Measurements from ENCODE around the gene CEP72.

CEP72 gene

GRCh38 chr5:660491-661030 lies 48.4 kb downstream of the CEP72 start:
- Histone ChIP-seq H3K27ac (ENCODE audit: low read depth, low read length, poor library complexity, severe bottlenecking) (no peak overlapping the region), H3K79me2 (ENCODE audit: insufficient read depth, low read length) (no peaks in the 10 kb centered on the region), H3K4me2 (ENCODE audit: low read length) (no peak overlapping the region), H3K36me3 (ENCODE audit: insufficient read depth, low read length) (peaks cover 51% of the 10 kb centered on the region), H3K9me2 (ENCODE audit: low read depth, low read length) (no peaks in the 10 kb centered on the region), H3K9me3 (ENCODE audit: low read length) (no peaks in the 10 kb centered on the region), H3K4me1 (ENCODE audit: insufficient read depth, low read length, severe bottlenecking) (no peaks in the 10 kb centered on the region), H3K27me3 (ENCODE audit: insufficient read depth, low read length) (no peaks in the 10 kb centered on the region), H2AFZ (ENCODE audit: low read length) (no peak overlapping the region), H3K4me3 (ENCODE audit: low read depth, low read length, poor library complexity, severe bottlenecking) (no peak overlapping the region), H3F3A (ENCODE audit: insufficient read depth, low read length) (no peaks in the 10 kb centered on the region), H3K9ac (ENCODE audit: low read length) (no peak overlapping the region), H4K20me1 (ENCODE audit: insufficient read depth, low read length) (no peaks in the 10 kb centered on the region)
- no peak for TF ChIP-seq CTCF (IDR thresholded peaks at IDR 0.05; ENCODE audit: low read length)
- no peak for TF ChIP-seq EZH2 (IDR thresholded peaks at IDR 0.05; ENCODE audit: borderline replicate concordance, low read length)

- Histone ChIP-seq H2AFZ (ENCODE audit: low read length) (no peak overlapping the region), H4K20me1 (ENCODE audit: insufficient read depth, low read length) (no peaks in the 10 kb centered on the region), H3F3A (ENCODE audit: insufficient read depth, low read length) (no peaks in the 10 kb centered on the region), H3K27me3 (ENCODE audit: insufficient read depth, low read length) (no peaks in the 10 kb centered on the region), H3K36me3 (ENCODE audit: insufficient read depth, low read length) (peaks cover 47% of the 10 kb centered on the region), H3K27ac (ENCODE audit: low read depth, low read length, poor library complexity, severe bottlenecking) (no peak overlapping the region), H3K9ac (ENCODE audit: low read length) (no peak overlapping the region), H3K9me3 (ENCODE audit: low read length) (no peaks in the 10 kb centered on the region), H3K4me1 (ENCODE audit: insufficient read depth, low read length, severe bottlenecking) (no peaks in the 10 kb centered on the region), H3K9me2 (ENCODE audit: low read depth, low read length) (no peaks in the 10 kb centered on the region), H3K79me2 (ENCODE audit: insufficient read depth, low read length) (no peaks in the 10 kb centered on the region), H3K4me3 (ENCODE audit: low read depth, low read length, poor library complexity, severe bottlenecking) (no peak overlapping the region), H3K4me2 (ENCODE audit: low read length) (no peak overlapping the region)
- TF ChIP-seq CTCF (IDR thresholded peaks at IDR 0.05; ENCODE audit: low read length) (no peak), EZH2 (IDR thresholded peaks at IDR 0.05; ENCODE audit: borderline replicate concordance, low read length) (no peak)
Measured at GRCh38 chr5:661891-662750, 50.0 kb downstream of the CEP72 start.

GRCh38 chr5:662751-663435 lies 50.8 kb downstream of the CEP72 start:
- Histone ChIP-seq H3K4me2 (ENCODE audit: low read length) (no peak overlapping the region), H2AFZ (ENCODE audit: low read length) (no peak overlapping the region), H4K20me1 (ENCODE audit: insufficient read depth, low read length) (no peaks in the 10 kb centered on the region), H3K9me2 (ENCODE audit: low read depth, low read length) (no peaks in the 10 kb centered on the region), H3K9me3 (ENCODE audit: low read length) (no peaks in the 10 kb centered on the region), H3K4me1 (ENCODE audit: insufficient read depth, low read length, severe bottlenecking) (no peaks in the 10 kb centered on the region), H3K4me3 (ENCODE audit: low read depth, low read length, poor library complexity, severe bottlenecking) (no peak overlapping the region), H3K79me2 (ENCODE audit: insufficient read depth, low read length) (no peaks in the 10 kb centered on the region), H3F3A (ENCODE audit: insufficient read depth, low read length) (no peaks in the 10 kb centered on the region), H3K27ac (ENCODE audit: low read depth, low read length, poor library complexity, severe bottlenecking) (no peak overlapping the region), H3K9ac (ENCODE audit: low read length) (no peak overlapping the region), H3K27me3 (ENCODE audit: insufficient read depth, low read length) (no peaks in the 10 kb centered on the region), H3K36me3 (ENCODE audit: insufficient read depth, low read length) (peaks cover 45% of the 10 kb centered on the region)
- TF ChIP-seq EZH2 (IDR thresholded peaks at IDR 0.05; ENCODE audit: borderline replicate concordance, low read length) = no peak
- no peak for TF ChIP-seq CTCF (IDR thresholded peaks at IDR 0.05; ENCODE audit: low read length)
